ENCODE measurements around the gene KRTAP12-1. TPM values are rescaled to one million over a fixed set of nuclear protein-coding genes. Genes with fewer than 3 reads are reported as not detected.

The KRTAP12-1 gene
- total and polyA plus RNA-seq, 2 experiments from 2014 or later = not detected

DNA sequence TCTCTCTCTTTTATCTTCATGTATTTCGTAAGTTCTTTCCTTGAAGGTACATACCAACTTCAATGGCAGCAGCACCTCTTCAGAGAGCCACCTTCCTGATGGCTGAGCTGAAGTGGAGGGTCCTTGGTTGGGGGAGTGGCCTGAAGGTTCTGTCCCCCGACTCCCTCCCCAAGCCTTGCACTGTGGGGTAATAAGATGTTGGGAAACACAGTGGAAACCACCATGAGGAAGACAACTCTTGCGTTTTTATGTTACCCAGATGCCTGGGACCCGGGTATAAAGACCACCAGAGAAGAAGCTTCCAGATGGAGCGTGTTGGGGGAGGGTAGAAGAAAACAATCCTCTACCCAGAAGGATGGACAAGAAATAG, 23.4 kb downstream of the KRTAP12-1 start:
- Histone ChIP-seq H3K9me3 (ENCODE audit: low read depth) (no peaks in the 10 kb centered on the region), H3K4me3 (no peak overlapping the region), H3K4me2 (no peak overlapping the region), H3K27ac (no peak overlapping the region), H3K27me3 (no peaks in the 10 kb centered on the region), H3K9me2 (replicated peaks; ENCODE audit: insufficient read depth) (no peaks in the 10 kb centered on the region), H3K36me3 (replicated peaks; ENCODE audit: insufficient read depth, low read depth) (no peaks in the 10 kb centered on the region), H2AFZ (no peak overlapping the region), H4K20me1 (ENCODE audit: insufficient read depth, poor library complexity, severe bottlenecking) (no peaks in the 10 kb centered on the region), H3K4me1 (ENCODE audit: insufficient read depth) (no peaks in the 10 kb centered on the region), H3K79me2 (no peaks in the 10 kb centered on the region)
- TF ChIP-seq, protein P1, sequence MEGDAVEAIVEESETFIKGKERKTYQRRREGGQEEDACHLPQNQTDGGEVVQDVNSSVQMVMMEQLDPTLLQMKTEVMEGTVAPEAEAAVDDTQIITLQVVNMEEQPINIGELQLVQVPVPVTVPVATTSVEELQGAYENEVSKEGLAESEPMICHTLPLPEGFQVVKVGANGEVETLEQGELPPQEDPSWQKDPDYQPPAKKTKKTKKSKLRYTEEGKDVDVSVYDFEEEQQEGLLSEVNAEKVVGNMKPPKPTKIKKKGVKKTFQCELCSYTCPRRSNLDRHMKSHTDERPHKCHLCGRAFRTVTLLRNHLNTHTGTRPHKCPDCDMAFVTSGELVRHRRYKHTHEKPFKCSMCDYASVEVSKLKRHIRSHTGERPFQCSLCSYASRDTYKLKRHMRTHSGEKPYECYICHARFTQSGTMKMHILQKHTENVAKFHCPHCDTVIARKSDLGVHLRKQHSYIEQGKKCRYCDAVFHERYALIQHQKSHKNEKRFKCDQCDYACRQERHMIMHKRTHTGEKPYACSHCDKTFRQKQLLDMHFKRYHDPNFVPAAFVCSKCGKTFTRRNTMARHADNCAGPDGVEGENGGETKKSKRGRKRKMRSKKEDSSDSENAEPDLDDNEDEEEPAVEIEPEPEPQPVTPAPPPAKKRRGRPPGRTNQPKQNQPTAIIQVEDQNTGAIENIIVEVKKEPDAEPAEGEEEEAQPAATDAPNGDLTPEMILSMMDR (IDR thresholded peaks at IDR 0.05; ENCODE audit: poor library complexity) = no peak
- TF ChIP-seq EZH2phosphoT487 (IDR thresholded peaks at IDR 0.05; ENCODE audit: low read depth, severe bottlenecking, unreplicated experiment) (no peak), EZH2 (IDR thresholded peaks at IDR 0.05; ENCODE audit: borderline replicate concordance) (no peak)
- WGBS (ENCODE audit: low lambda C conversion rate, missing lambda C conversion rate) = 95% methylated on average over 5 of the region's 5 CpGs
- DNase-seq (ENCODE audit: low spot score) = no peak

DNA sequence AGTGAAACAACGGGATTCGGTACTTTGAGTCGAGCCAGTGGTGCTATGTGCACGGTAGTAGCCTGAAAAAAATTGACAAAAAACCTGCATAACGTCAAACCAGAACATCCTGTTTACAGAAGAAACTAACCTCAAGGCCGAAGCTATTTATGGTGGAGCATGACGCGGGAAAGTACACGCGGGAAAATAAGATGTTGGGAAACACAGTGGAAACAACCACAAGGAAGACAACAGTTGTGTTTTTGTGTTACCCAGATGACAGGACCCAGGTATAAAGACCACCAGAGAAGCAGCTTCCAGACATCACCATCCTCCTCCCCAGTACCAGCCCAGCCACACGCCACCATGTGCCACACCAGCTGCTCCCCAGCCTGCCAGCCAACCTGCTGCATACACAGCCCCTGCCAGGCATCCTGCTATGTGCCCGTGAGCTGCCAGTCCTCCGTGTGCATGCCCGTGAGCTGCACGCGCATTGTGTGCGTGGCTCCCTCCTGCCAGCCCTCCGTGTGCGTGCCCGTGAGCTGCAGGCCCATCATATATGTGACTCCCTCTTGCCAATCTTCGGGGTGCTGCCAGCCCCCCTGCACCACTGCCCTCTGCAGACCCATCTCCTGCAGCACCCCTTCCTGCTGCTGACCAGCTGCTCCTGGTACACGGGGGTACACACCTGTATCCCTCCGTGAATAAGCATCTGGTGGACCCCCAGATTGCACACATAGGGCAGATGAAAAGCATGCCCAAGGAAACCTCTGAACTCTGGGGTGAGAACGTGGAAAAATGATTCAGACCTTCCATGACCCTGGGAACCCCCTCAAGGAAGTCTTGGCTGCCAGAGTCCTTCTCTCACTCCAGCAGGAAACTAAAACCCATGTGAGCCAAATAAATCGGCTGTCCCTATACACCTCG, 24.1 kb downstream of the KRTAP12-1 start, which contains the start of gene KRTAP12-3:
KRTAP12-3 (plus strand) TSS at position 298 of the 906 bp plus-strand sequence; CDS start at position 346, 48 bp downstream.
- WGBS (ENCODE audit: low lambda C conversion rate, missing lambda C conversion rate) = 85% methylated on average over 26 of the region's 26 CpGs
- no peak for DNase-seq (ENCODE audit: low spot score)

GRCh38 chr21:44656868-44657267, 25.1 kb downstream of the KRTAP12-1 start:
- no peaks in the 10 kb centered on the region for H3K9me3 ChIP-seq (ENCODE audit: low read depth)
- H3K9me2 ChIP-seq (replicated peaks; ENCODE audit: insufficient read depth) = no peaks in the 10 kb centered on the region
- H3K27me3 ChIP-seq = no peaks in the 10 kb centered on the region
- no peaks in the 10 kb centered on the region for H3K79me2 ChIP-seq
- H4K20me1 ChIP-seq (ENCODE audit: insufficient read depth, poor library complexity, severe bottlenecking) = no peaks in the 10 kb centered on the region
- no peaks in the 10 kb centered on the region for H3K4me1 ChIP-seq (ENCODE audit: insufficient read depth)
- H3K27ac ChIP-seq = no peak overlapping the region
- no peak overlapping the region for H3K4me2 ChIP-seq
- H3K4me3 ChIP-seq = no peak overlapping the region
- WGBS (ENCODE audit: low lambda C conversion rate, missing lambda C conversion rate) = 73% methylated on average over 1 of the region's 1 CpG
- no peaks in the 10 kb centered on the region for H3K36me3 ChIP-seq (replicated peaks; ENCODE audit: insufficient read depth, low read depth)
- TF ChIP-seq, protein P1 (IDR thresholded peaks at IDR 0.05; ENCODE audit: poor library complexity) = no peak
- no peak for TF ChIP-seq EZH2phosphoT487 (IDR thresholded peaks at IDR 0.05; ENCODE audit: low read depth, severe bottlenecking, unreplicated experiment)
- no peak for TF ChIP-seq EZH2 (IDR thresholded peaks at IDR 0.05; ENCODE audit: borderline replicate concordance)
- DNase-seq (ENCODE audit: low spot score) = no peak
- H2AFZ ChIP-seq = no peak overlapping the region

More for the DNA sequence above, 24.1 kb downstream of the KRTAP12-1 start, which contains the start of gene KRTAP12-3:
- TF ChIP-seq, protein P1 (IDR thresholded peaks at IDR 0.05; ENCODE audit: poor library complexity) = no peak
- TF ChIP-seq EZH2 (IDR thresholded peaks at IDR 0.05; ENCODE audit: borderline replicate concordance) (no peak), EZH2phosphoT487 (IDR thresholded peaks at IDR 0.05; ENCODE audit: low read depth, severe bottlenecking, unreplicated experiment) (no peak)
- Histone ChIP-seq H3K27ac (no peak within 1 kb of the TSS), H3K27me3 (no peaks in the 10 kb centered on the region), H3K9me3 (ENCODE audit: low read depth) (no peaks in the 10 kb centered on the region), H3K4me3 (no peak within 1 kb of the TSS), H3K4me1 (ENCODE audit: insufficient read depth) (no peaks in the 10 kb centered on the region), H3K79me2 (no peaks in the 10 kb centered on the region), H3K4me2 (no peak within 1 kb of the TSS), H3K9me2 (replicated peaks; ENCODE audit: insufficient read depth) (no peaks in the 10 kb centered on the region), H3K36me3 (replicated peaks; ENCODE audit: insufficient read depth, low read depth) (no peaks in the 10 kb centered on the region), H4K20me1 (ENCODE audit: insufficient read depth, poor library complexity, severe bottlenecking) (no peaks in the 10 kb centered on the region), H2AFZ (no peak within 1 kb of the TSS)
